HEK293 (cell line): Measurements from ENCODE around the gene KRT17.

Source experiments
- HOXD13 ChIP-seq: sonication (generic); formaldehyde crosslinking; IDR thresholded peaks from 2 replicates; pipeline ENCODE4 v1.8.0; 2022; ENCODE audit warnings: missing genetic modification reagents, borderline replicate concordance
- IKZF3 ChIP-seq: fragments of 450-650 bp; IDR thresholded peaks from 2 replicates; pipeline ENCODE4 v1.5.0; 2018; ENCODE audit warnings: missing biosample characterization, mild to moderate bottlenecking, missing genetic modification characterization, moderate library complexity
- KLF10 ChIP-seq: fragments of 450-650 bp; IDR thresholded peaks from 2 replicates; pipeline ENCODE4 v1.5.1; 2018; ENCODE audit warnings: missing biosample characterization, mild to moderate bottlenecking, missing genetic modification characterization
- TRIM28 ChIP-seq: IDR thresholded peaks from 2 replicates; pipeline ENCODE4 v1.6.1; 2011; ENCODE audit warnings: low read length, control low read depth, borderline replicate concordance
- ZBTB20 ChIP-seq: fragments of 450-650 bp; formaldehyde crosslinking; IDR thresholded peaks from 2 replicates; pipeline ENCODE4 v1.5.1; 2016; ENCODE audit warnings: missing biosample characterization, missing genetic modification characterization
- ZFP37 ChIP-seq: fragments of 450-650 bp; formaldehyde crosslinking; IDR thresholded peaks from 2 replicates; pipeline ENCODE4 v1.5.1; 2016; ENCODE audit warnings: missing biosample characterization, missing genetic modification characterization
- ZNF10 ChIP-seq: fragments of 450-650 bp; formaldehyde crosslinking; IDR thresholded peaks from 2 replicates; pipeline ENCODE4 v1.5.1; 2017; ENCODE audit warnings: missing biosample characterization, missing genetic modification characterization
- ZNF121 ChIP-seq: fragments of 450-650 bp; formaldehyde crosslinking; IDR thresholded peaks from 2 replicates; pipeline ENCODE4 v1.5.1; 2016; ENCODE audit warnings: missing biosample characterization, missing genetic modification characterization
- ZNF138 ChIP-seq: fragments of 450-650 bp; formaldehyde crosslinking; IDR thresholded peaks from 2 replicates; pipeline ENCODE4 v1.5.1; 2016; ENCODE audit warnings: missing biosample characterization, missing genetic modification characterization, borderline replicate concordance
- ZNF146 ChIP-seq: fragments of 450-650 bp; formaldehyde crosslinking; IDR thresholded peaks from 2 replicates; pipeline ENCODE4 v1.5.1; 2016; ENCODE audit warnings: missing biosample characterization, missing genetic modification characterization
- ZNF155 ChIP-seq: fragments of 450-650 bp; formaldehyde crosslinking; IDR thresholded peaks from 2 replicates; pipeline ENCODE4 v1.5.1; 2016; ENCODE audit warnings: missing biosample characterization, missing genetic modification characterization
- ZNF239 ChIP-seq: fragments of 450-650 bp; formaldehyde crosslinking; IDR thresholded peaks from 2 replicates; pipeline ENCODE4 v1.5.1; 2016; ENCODE audit warnings: missing biosample characterization, missing genetic modification characterization
- ZNF266 ChIP-seq: fragments of 450-650 bp; formaldehyde crosslinking; IDR thresholded peaks from 2 replicates; pipeline ENCODE4 v1.5.1; 2016; ENCODE audit warnings: missing biosample characterization, missing genetic modification characterization, low read depth
- ZNF292 ChIP-seq: fragments of 450-650 bp; formaldehyde crosslinking; IDR thresholded peaks from 2 replicates; pipeline ENCODE4 v1.5.1; 2016; ENCODE audit warnings: low read depth, missing biosample characterization, missing genetic modification characterization, borderline replicate concordance
- ZNF311 ChIP-seq: fragments of 450-650 bp; formaldehyde crosslinking; IDR thresholded peaks from 2 replicates; pipeline ENCODE4 v1.5.1; 2017; ENCODE audit warnings: missing biosample characterization, missing genetic modification characterization, borderline replicate concordance
- ZNF350 ChIP-seq: fragments of 450-650 bp; formaldehyde crosslinking; IDR thresholded peaks from 2 replicates; pipeline ENCODE4 v1.5.0; 2017; ENCODE audit warnings: missing biosample characterization, mild to moderate bottlenecking, missing genetic modification characterization
- ZNF514 ChIP-seq: fragments of 450-650 bp; formaldehyde crosslinking; IDR thresholded peaks from 2 replicates; pipeline ENCODE4 v1.5.1; 2016; ENCODE audit warnings: missing biosample characterization, missing genetic modification characterization
- ZNF585B ChIP-seq: fragments of 450-650 bp; formaldehyde crosslinking; IDR thresholded peaks from 2 replicates; pipeline ENCODE4 v1.5.1; 2016; ENCODE audit warnings: missing biosample characterization, missing genetic modification characterization
- TF ChIP-seq, protein P1 (sequence below): fragments of 450-650 bp; formaldehyde crosslinking; IDR thresholded peaks from 2 replicates; pipeline ENCODE4 v1.5.1; 2016; ENCODE audit warnings: missing biosample characterization, missing genetic modification characterization, low read depth
- TF ChIP-seq, protein P2 (sequence below): fragments of 450-650 bp; formaldehyde crosslinking; IDR thresholded peaks from 2 replicates; pipeline ENCODE4 v1.5.1; 2016; ENCODE audit warnings: missing biosample characterization, missing genetic modification characterization
- TF ChIP-seq, protein P3 (sequence below): fragments of 450-650 bp; formaldehyde crosslinking; IDR thresholded peaks from 2 replicates; pipeline ENCODE4 v1.5.1; 2016; ENCODE audit warnings: missing biosample characterization, missing genetic modification characterization
- TF ChIP-seq, protein P4 (sequence below): fragments of 450-650 bp; formaldehyde crosslinking; IDR thresholded peaks from 2 replicates; pipeline ENCODE4 v1.5.1; 2016; ENCODE audit warnings: missing biosample characterization, missing genetic modification characterization
- TF ChIP-seq, protein P5 (sequence below): fragments of 450-650 bp; formaldehyde crosslinking; conservative IDR thresholded peaks from 2 replicates; pipeline ENCODE4 v1.5.1; 2016; ENCODE audit warnings: low read depth, missing biosample characterization, missing genetic modification characterization
- TF ChIP-seq, protein P6 (sequence below): fragments of 450-650 bp; IDR thresholded peaks from 2 replicates; pipeline ENCODE4 v1.5.1; 2018; ENCODE audit warnings: missing biosample characterization, missing genetic modification characterization

The KRT17 gene

DNA sequence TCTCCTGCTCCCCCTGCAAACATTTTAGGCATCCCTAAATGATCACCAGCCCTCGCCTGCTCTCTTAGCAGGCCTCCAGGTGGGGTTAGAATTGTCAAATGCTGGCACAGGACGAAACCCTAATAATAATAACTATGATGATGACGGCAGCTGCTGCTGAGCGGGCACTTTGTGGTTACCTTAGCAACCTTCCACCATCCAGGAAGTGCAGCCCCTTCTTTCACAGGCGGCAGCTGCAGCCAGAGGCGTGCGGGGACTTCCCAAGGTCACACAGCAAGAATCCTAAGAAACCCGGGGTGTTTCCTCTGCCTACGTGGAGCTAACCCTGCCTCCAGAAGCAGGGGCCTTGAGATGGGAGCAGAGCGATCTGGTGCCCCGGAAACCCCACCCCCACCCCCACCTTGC lies 41.9 kb upstream of the KRT17 start (continued):
- TF ChIP-seq ZNF121 (no peak), ZNF155 (tag by site-specific recombination) (no peak), HOXD13 (CRISPR knock-in tag) (no peak), ZNF239 (tag by site-specific recombination) (no peak), ZNF311 (no peak), IKZF3 (tag by site-specific recombination) (no peak), ZNF266 (tag by site-specific recombination) (no peak), ZNF514 (no peak), ZNF146 (tag by site-specific recombination) (no peak), ZNF10 (no peak), ZNF585B (tag by site-specific recombination) (no peak), ZNF138 (tag by site-specific recombination) (no peak), ZNF350 (no peak), ZNF292 (tag by site-specific recombination) (no peak), ZFP37 (no peak), ZBTB20 (tag by site-specific recombination) (0 out of 2 replicates have a peak, but pooled peaks have one; percentile 6), KLF10 (tag by site-specific recombination) (no peak), TRIM28 (no peak)
- TF ChIP-seq, protein P1, sequence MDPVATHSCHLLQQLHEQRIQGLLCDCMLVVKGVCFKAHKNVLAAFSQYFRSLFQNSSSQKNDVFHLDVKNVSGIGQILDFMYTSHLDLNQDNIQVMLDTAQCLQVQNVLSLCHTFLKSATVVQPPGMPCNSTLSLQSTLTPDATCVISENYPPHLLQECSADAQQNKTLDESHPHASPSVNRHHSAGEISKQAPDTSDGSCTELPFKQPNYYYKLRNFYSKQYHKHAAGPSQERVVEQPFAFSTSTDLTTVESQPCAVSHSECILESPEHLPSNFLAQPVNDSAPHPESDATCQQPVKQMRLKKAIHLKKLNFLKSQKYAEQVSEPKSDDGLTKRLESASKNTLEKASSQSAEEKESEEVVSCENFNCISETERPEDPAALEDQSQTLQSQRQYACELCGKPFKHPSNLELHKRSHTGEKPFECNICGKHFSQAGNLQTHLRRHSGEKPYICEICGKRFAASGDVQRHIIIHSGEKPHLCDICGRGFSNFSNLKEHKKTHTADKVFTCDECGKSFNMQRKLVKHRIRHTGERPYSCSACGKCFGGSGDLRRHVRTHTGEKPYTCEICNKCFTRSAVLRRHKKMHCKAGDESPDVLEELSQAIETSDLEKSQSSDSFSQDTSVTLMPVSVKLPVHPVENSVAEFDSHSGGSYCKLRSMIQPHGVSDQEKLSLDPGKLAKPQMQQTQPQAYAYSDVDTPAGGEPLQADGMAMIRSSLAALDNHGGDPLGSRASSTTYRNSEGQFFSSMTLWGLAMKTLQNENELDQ (tag by site-specific recombination), result no peak
- TF ChIP-seq, protein P2, sequence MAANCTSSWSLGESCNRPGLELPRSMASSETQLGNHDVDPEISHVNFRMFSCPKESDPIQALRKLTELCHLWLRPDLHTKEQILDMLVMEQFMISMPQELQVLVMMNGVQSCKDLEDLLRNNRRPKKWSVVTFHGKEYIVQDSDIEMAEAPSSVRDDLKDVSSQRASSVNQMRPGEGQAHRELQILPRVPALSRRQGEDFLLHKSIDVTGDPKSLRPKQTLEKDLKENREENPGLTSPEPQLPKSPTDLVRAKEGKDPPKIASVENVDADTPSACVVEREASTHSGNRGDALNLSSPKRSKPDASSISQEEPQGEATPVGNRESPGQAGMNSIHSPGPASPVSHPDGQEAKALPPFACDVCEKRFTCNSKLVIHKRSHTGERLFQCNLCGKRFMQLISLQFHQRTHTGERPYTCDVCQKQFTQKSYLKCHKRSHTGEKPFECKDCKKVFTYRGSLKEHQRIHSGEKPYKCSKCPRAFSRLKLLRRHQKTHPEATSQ, result no peak
- TF ChIP-seq, protein P3, sequence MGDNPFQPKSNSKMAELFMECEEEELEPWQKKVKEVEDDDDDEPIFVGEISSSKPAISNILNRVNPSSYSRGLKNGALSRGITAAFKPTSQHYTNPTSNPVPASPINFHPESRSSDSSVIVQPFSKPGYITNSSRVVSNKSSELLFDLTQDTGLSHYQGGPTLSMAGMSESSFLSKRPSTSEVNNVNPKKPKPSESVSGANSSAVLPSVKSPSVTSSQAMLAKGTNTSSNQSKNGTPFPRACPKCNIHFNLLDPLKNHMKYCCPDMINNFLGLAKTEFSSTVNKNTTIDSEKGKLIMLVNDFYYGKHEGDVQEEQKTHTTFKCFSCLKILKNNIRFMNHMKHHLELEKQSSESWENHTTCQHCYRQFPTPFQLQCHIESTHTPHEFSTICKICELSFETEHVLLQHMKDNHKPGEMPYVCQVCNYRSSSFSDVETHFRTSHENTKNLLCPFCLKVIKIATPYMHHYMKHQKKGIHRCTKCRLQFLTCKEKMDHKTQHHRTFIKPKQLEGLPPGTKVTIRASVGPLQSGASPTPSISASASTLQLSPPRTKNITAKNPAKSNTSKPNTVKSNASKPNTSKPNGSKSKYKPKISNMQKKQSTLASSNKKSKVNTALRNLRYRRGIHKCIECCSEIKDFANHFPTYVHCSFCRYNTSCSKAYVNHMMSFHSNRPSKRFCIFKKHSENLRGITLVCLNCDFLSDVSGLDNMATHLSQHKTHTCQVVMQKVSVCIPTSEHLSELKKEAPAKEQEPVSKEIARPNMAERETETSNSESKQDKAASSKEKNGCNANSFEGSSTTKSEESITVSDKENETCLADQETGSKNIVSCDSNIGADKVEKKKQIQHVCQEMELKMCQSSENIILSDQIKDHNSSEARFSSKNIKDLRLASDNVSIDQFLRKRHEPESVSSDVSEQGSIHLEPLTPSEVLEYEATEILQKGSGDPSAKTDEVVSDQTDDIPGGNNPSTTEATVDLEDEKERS (tag by site-specific recombination), result no peak
- TF ChIP-seq, protein P4, sequence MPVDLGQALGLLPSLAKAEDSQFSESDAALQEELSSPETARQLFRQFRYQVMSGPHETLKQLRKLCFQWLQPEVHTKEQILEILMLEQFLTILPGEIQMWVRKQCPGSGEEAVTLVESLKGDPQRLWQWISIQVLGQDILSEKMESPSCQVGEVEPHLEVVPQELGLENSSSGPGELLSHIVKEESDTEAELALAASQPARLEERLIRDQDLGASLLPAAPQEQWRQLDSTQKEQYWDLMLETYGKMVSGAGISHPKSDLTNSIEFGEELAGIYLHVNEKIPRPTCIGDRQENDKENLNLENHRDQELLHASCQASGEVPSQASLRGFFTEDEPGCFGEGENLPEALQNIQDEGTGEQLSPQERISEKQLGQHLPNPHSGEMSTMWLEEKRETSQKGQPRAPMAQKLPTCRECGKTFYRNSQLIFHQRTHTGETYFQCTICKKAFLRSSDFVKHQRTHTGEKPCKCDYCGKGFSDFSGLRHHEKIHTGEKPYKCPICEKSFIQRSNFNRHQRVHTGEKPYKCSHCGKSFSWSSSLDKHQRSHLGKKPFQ, result no peak
- TF ChIP-seq, protein P5, sequence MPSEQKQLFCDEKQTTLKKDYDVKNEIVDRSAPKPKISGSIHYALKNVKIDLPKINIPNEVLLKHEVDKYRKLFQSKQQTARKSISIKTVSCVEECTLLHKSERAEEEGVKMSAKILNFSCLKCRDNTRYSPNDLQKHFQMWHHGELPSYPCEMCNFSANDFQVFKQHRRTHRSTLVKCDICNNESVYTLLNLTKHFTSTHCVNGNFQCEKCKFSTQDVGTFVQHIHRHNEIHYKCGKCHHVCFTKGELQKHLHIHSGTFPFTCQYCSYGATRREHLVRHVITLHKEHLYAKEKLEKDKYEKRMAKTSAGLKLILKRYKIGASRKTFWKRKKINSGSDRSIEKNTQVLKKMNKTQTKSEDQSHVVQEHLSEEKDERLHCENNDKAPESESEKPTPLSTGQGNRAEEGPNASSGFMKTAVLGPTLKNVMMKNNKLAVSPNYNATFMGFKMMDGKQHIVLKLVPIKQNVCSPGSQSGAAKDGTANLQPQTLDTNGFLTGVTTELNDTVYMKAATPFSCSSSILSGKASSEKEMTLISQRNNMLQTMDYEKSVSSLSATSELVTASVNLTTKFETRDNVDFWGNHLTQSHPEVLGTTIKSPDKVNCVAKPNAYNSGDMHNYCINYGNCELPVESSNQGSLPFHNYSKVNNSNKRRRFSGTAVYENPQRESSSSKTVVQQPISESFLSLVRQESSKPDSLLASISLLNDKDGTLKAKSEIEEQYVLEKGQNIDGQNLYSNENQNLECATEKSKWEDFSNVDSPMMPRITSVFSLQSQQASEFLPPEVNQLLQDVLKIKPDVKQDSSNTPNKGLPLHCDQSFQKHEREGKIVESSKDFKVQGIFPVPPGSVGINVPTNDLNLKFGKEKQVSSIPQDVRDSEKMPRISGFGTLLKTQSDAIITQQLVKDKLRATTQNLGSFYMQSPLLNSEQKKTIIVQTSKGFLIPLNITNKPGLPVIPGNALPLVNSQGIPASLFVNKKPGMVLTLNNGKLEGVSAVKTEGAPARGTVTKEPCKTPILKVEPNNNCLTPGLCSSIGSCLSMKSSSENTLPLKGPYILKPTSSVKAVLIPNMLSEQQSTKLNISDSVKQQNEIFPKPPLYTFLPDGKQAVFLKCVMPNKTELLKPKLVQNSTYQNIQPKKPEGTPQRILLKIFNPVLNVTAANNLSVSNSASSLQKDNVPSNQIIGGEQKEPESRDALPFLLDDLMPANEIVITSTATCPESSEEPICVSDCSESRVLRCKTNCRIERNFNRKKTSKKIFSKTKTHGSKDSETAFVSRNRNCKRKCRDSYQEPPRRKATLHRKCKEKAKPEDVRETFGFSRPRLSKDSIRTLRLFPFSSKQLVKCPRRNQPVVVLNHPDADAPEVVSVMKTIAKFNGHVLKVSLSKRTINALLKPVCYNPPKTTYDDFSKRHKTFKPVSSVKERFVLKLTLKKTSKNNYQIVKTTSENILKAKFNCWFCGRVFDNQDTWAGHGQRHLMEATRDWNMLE (tag by site-specific recombination), result no peak
- TF ChIP-seq, protein P6, sequence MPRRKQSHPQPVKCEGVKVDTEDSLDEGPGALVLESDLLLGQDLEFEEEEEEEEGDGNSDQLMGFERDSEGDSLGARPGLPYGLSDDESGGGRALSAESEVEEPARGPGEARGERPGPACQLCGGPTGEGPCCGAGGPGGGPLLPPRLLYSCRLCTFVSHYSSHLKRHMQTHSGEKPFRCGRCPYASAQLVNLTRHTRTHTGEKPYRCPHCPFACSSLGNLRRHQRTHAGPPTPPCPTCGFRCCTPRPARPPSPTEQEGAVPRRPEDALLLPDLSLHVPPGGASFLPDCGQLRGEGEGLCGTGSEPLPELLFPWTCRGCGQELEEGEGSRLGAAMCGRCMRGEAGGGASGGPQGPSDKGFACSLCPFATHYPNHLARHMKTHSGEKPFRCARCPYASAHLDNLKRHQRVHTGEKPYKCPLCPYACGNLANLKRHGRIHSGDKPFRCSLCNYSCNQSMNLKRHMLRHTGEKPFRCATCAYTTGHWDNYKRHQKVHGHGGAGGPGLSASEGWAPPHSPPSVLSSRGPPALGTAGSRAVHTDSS (tag by site-specific recombination), result no peak
